NK-92 treated with Interleukin-12 subunit alpha and Interleukin-12 subunit beta, amount 100 ng/mL, for 24 hours (cell line): Measurements from ENCODE around the gene ULK4.

ENCODE experiments used
- DNase-seq: peaks from one replicate; lab custom pipeline; 2025; lab: John Stamatoyannopoulos, UW

The ULK4 gene

DNA sequence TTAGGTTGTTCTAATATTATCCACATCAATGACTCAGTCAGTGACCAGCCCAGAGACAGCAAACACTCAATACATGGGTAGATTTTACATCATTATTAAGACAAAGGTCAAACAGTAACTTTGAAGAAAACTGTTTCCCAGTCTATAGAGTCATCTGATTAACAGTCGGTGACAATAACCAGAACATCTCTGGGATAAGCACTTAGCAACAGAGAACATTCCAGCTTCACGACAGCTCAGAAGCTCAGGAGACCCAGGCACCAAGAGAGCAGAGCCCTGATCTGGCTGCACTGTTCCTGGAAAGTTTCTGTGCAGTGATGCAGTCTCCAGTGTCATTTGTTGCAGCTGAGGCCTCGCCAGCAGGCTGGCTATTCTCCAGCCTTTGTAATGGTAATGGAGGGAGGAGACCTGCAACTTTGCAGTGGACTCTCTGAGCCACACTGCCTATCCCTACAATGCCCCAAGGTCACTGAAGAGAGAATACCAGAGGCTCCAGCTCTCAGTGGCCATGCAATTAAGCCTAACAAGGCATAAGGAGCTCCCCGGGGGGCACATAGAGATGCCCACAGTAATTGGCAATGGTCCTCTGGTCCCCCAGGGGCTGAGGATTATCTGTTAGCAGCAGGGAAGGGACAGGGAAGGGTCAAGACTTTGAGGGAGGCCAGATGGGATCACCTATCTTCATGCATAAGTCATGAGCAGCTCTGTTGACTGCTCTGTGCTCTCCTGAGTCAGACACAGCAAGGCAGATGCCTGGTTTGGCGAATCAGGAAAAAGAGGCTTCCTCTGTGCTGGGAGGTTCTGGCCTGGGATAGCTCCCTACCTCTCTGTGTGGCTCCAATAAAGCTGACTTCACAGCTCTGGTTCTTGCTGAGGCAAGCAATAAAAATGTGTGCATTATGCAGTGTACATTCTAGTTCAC, 599.0 kb downstream of the ULK4 start:
- DNase-seq, result no peak

DNA sequence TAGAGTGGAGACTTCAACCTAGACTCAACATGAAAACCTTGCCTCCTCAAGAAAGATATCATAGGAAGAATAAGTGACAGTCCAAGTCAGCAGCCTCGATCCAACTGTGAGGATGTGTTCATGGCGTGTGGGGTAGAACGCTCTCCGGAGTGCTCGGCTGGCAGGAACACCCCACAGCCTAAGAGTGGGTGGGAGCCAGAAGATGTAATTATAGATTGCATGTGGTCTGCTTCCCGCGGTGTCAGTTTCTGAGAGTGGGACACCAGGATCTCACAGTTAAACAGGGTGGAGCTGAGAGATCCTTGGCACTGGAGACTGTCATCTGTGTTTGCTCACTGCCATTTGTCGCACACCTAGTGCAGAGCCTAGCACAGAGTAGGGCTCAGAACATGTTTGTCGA, 604.6 kb downstream of the ULK4 start:
- no peak for DNase-seq

DNA sequence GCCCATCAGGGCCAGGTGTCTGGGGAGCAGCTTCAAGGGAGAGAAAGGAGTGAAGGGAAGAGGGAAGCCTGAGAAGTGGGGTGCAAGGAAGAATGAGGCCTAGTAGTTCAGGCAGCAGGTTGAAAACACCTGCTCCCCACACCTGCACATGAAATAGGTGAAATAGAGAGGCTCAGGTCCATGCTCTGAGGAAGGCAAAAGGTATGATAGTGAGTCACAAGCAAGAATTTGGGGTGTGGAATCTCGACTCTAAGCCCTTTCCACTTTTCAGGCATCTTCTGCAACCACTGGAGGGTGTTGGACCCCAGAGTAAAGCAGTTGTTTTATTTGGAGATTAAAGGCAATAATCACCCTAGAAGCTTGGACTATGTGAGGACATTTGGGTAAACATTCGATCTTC, 605.1 kb downstream of the ULK4 start:
- DNase-seq, result no peak

DNA sequence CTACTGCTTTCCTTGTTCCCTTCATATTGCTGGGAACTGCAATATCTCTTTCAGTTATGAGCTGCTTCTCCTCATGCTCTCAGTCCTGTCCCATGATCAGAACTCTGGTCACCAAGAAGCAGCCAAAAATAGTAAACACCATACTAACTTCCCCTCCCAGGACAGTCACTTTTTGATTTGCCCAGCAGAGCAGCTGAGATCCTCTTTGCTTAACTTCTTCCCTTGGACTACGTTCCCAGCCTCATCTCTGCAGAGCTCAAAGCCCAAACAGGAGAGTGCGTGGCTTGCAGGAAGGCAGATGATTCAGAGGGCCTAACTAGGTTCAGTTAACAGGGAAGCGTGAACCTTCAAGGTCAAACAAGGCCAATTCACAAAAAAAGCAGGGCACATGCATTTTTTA, 609.4 kb downstream of the ULK4 start:
- no peak for DNase-seq

DNA sequence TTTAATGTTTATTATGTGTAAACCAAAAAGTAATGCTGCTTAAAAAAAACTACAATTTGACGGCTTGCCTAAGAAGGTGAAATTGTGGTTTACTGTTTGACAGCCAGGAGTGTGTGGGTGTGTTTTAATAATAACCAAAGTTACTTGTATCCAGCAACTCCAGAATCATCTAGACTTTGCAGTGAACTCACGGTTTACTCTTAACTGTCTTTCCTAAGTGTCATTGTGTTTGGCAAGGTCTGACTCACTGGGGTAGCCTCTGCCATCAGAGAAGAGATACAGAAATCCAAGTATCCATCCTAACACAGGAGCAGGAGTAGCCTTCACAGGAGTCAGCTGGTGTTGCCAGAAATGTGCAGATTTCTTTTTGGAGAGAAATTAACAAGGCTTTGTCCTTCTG, 611.5 kb downstream of the ULK4 start:
- DNase-seq, result no peak

DNA sequence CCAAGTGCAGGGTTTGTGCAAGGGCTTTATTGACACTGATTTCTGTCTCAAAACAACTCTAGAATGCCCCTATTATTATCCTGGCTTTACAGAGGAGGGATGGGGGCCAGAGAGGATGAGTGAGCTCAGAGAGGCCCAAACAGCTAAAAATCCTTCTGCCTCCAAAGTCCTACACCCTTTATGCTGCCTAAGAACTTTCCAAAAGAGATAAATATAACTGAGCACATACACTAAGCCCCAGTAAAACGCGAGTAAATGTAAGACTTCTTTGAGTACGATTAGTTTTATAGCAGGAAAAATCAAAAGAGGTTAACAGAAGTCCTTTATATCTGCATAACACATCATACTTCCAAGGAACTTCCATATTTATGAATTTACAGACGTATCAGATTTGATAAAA, 613.5 kb downstream of the ULK4 start:
- DNase-seq, result no peak

DNA sequence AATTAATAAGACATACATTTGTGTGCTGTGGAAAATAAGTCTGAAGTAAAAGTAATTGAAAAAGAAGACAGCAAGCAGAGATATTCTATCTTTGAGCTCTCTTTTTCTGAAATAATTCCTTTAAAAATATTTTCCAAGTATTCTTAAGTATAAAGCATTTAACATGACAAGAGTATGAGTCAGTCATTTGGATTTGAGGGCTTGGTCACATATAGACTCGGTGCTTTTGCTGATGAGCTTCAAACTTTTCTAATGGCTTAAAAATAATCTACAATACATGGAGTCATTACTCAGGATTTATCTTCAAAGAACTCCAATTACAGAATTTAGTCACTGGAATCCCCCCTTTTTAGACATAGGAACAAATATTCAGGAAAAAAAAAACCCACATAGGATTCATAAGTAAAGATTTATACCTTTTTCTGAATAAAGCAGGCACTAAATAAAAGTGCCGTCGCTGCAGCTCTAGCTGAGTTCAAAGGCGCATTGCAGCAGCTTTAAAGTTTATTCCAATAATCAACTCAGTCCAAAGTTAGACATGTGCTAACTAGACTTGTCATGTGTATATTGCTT, 615.1 kb downstream of the ULK4 start:
- no peak for DNase-seq

DNA sequence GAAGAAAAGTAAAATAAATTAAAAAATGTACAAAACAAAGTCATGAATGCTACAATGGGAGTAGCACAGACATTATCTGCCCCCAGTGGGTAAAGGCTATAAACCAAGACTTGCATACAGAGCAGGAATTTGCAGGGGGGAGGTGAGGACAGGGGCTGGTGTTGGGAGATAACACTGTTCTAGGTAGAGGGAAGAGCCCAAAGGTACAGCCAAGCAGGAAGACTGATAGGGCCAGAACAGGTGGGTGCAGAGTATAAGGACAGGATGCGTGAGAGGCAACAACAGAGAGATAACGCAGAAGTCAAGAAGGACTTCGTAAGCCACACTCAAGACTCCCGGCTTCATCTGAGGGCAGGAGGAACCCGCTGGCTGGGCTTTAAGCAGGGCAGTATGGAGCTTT, 616.1 kb downstream of the ULK4 start:
- no peak for DNase-seq

DNA sequence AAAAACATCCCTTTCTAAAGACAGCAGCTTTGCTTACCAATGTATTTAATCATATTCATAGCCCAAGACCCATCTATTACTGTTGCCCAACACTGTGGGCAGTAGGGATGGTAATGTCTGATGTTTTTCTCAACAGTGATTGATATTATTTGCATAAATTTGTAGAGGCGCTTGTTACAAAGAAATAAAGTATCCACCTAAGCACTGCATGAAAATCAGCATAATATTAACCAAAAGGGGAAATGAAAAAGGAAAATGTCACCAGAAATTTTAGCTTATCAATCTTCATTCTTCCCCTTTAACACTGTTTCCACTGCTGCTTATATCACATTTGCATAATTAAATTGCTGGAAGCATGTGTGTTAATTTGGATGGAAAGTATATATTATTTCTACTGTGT, 622.1 kb downstream of the ULK4 start:
- DNase-seq, result no peak

DNA sequence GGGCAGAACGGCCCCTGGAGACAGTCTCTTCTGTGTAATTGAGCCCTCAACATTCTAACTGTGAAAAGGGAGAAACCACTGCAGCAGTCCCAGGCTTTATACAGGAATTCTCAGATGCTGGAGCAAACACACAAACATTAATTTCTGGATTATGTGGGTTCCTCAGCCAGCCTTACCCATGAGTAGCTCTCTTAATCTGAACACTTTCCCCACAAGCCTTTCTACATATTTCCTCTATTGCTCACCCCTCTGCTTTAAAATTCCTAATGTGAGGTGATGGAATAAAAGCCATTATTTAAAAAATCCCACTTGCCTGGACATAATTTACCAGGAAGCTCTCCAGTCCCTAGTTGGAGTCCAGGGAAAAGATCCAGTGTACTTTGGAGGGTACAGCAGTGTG, 623.6 kb downstream of the ULK4 start:
- no peak for DNase-seq

DNA sequence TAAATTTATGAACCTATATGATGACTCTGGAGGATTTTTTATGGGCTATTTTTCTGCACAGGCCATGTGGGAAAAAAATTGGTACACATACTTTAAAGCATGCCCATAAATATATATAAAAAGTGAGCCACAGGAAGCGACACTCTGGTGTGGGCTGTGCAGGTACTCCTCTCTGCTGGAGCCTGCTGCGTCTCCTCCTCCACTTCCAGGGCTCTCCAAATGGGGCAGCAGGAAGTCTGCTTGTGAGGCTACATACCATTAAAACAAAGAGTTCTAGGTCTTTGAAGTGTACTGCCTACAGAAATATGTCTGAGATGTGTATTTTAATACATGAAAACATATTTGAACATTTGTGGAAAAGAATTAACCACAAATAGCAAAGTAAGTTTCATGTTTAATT, 627.5 kb downstream of the ULK4 start:
- DNase-seq, result no peak

DNA sequence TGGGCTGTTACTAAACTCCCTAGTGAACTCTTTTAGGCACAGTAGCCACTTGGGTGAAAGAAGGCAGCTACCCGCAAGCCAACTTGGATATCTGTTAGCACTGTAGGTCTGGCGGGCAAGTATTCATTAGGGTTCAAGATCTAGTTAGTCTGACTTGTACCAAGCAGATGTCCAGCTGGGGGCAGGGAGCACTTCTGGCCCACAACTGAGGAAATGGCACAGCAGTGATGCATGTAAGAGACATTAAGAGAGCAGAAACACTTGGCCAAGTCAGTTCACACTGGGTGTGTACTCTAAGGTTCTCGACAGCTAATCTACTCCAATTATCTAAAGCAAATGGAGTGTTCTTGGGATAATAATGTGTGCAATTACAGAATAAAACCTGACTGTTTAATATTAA, 630.9 kb downstream of the ULK4 start:
- no peak for DNase-seq

DNA sequence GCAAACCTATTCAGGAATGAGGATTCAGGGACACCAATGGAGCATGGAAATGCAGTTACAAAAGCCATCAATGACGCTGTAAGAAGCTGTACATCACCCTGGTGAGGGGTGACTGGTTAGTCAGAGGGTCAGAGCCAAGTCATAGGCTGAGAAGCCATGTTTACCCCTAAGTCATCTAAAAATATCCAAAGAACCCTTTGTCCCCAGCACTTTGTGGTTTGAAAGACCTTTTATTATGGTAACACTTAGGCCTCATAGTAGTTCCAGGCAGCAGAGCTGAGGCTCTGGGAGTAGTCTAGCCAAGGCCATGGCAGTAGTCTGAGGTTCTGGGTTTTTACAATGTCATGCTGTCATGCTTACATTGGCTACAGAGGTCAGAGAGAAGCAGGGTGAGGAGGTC, 631.4 kb downstream of the ULK4 start:
- DNase-seq, result no peak

DNA sequence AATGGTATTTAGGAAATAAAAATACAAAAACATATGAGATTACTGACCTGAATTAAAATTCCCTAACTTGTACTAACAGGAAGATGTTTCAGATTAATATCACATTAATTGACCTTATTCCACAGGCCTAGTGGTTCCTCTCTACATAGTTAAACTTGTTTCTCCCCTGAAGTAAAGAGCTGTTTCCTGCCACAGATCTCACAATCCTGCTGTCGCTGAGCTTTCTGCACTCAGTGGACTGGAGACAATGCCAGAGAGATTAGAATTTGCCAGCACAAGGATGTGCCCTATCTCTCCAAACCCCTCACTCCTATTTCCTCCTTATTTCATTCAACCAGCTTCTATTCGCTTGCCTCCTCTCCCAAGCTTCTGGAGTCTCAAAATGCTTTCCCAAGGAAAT, 632.0 kb downstream of the ULK4 start:
- DNase-seq, result no peak

DNA sequence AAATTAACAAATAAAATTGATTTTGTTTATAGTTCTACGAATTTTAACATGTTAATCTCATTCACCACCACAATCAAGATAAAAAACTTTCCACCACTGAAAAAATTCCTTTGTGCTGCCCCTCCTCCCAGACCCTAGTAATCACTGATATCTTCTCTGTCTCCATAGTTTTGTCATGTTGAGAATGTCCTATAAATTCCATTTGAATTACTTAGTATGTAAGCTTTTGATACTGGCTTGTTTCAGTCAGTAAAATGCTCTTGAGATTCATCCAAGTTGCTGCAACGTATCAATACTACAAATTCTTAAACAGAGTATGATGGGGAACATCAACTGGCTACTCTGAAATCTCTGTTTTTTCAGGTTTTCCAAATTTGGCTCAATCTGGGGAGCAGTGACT, 633.0 kb downstream of the ULK4 start:
- no peak for DNase-seq

DNA sequence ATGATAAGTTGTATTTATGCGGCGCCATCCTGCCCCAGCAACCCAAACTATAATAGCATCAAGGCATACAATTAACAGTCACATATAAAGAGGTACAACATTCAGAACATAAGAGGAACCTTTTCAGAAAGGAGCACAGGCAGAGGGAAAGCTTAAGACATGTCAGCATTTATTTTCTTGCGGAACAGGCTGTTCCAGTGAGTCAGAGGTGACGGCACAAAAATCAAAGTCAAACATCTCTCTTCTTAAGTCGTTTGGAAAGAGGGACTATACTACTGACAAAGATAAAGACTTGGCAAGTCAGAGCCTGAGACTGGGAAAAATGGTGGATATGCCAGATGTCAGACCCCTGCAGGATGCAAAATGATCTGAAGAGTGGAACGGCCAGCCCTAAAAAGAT, 634.2 kb downstream of the ULK4 start:
- DNase-seq, result no peak

DNA sequence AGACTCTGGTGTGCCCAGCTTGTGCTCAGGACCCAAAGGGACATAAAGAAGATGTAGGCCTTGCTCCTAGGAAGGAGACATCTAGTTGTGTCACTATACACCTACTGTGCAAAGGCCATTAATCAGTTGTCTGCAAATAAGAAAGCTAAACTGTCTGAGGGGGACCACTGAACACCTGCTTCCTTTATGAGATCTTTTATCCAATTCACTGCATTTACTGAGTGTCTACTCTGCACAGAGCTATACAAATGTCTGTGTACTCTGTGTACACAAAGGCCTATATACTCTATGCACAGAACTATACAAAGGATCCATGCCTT, 637.8 kb downstream of the ULK4 start:
- no peak for DNase-seq

DNA sequence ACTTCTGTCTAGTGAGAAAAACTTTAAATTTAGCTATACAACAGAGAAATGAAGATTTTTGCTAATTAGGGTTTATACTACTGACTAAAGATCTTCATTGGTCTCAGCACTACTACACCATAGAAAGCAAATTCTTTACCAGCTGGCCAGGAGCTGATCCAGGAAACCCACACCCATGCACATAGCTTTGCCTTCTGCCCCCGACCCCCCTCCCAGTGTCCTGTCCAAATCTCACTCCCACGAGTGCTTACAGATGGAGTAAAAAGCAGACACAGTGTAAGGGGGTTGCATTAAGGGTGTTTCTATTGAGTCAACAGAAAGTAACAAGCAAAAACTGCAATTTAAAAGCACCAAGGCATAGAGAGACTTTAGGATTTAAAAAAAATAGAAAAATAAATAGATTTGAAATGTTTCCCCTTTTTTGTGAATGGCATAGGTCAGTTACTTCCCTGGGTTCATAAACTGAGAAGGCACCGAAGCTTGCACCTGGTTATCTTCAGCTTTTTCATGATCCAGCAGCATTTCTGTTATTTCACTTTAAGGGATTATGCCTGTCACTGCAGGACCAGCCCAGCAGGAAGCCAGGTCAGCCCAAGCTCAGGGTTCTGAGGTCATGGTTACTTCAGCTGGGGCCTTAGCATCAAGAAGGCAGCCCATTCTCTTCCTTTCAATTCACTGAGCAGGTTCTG, 638.3 kb downstream of the ULK4 start:
- DNase-seq, result no peak

DNA sequence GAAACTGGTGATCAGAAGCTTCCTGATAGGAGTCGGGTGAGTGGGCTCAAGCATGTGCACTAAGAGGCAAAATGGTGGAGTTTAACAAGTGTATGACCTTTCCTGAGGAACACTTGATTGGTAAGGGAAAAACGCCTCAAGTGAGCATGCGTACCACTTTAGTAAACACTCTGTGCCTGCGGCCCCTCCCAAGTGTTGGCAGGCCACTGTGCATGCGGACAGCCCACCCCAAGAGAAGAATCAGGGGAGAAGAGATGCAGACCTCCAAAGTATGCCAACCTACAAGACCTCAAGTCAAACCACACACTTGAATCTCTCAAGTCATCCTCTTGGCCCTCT, 640.3 kb downstream of the ULK4 start:
- DNase-seq, result no peak

DNA sequence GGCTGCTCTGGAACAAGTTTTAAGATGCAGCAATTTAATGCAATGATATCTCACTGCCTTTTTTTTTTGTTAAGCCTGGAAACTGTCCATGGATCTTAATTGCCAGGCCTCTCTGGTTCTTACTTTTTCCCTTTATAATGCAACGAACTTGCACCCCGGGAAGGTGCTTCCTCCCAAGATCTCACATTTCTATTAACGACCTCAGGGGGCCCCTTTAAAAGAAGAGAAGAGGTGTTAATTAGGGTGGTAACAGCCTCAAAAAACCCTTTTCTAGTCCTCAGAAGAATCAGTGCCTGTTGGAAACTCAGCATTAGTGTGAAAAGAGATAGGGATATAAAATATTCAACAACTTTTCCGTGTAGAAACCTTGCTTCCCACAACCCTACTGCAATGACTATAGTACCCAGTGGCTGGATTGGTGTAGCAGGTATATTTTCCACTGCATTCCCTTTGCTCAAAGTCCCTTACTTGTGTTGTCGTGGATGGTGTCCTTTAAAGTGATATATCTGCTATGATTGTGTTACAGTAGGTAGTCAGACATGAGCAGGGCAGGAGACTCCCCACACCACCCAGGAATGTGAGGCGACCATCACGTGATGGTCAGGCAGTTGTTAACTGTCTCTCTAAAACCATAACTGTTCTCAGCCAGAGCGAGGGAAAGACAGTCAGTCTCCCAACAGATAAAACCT, 640.8 kb downstream of the ULK4 start:
- no peak for DNase-seq

DNA sequence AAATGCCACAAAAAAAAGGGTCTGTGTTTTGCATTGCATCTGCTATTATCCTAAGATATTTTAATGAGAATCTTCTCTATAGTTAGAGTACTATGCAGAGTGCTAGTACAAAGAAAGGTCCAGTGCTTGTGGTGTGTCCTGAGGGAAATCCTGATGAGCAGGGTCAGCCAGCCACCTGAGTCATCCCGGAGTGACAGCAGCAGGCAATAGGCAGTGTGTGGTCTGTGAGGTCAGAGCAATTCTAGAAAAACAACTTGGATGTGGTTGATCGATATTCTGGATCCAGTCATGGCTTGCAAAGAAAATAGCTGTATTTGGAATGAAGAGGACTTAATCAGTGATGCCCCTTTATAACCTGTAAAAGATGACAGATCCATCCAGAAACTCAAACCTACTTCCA, 643.4 kb downstream of the ULK4 start:
- DNase-seq, result no peak

DNA sequence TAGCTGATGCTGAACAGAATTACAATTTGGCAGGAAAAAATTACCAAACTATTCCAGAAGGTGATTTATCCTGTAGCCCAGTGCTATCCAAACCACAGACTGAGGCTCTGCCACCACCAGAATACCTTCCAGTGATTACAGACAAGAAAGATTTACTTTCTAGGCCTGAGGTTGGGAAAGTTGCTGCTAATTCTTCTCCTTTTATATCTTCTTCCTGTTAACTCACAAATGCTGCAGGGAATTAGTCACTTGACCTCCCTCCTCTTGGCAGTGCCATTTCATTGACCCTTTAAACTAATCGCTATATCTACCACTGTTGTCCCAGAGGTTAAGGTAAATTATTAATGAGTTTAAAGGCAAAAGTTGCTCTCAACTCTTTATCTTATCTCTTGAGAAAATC, 644.2 kb downstream of the ULK4 start:
- DNase-seq, result no peak

DNA sequence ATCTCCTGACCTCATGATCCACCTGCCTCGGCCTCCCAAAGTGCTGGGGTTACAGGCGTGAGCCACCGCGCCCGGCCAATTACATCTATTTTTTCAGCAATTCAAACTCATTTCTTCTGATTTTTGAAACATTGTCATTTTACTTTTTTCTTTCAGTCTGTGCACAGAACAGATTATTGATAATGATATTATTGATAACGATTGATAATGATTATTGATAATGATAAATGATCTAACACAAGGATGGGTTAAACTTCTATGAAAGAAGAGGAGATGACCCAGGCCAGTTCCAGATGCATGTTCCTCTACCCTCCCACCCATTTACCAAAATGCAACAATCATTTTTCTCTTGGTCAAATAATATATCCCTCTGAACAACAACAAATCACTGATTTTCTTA, 644.6 kb downstream of the ULK4 start:
- no peak for DNase-seq
